ENCODE results near the gene FYB1.

Gene FYB1

GRCh38 chr5:39074017-39074814, 145.1 kb downstream of the FYB1 start, which contains the start of gene RICTOR:
TSS of gene RICTOR (minus strand) at chr5:39074399. CDS start at chr5:39074377, 22 bp downstream.
- peak; percentile 86 for DNase-seq
- in situ Hi-C loops (cut with MboI; ENCODE audit: low pct_unique_long_range_greater_than_20kb, low sequenced_read_pairs), result no loop called here

DNA sequence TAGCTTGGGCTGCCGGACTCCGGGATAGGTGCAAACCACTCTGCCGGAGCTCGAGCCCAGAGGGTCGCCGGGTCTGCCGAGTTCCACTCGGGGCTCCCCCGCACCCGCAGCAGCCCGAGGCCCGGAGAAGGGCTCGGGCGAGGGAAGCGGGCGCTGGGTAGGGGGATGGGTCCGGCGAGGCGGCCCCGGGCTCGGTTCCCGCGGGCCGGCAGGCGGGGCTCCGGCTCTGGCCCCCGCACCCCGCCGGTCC, 145.7 kb downstream of the FYB1 start:
- no peak for DNase-seq
- in situ Hi-C loops (cut with MboI; ENCODE audit: low pct_unique_long_range_greater_than_20kb, low sequenced_read_pairs), result no loop called here

DNA sequence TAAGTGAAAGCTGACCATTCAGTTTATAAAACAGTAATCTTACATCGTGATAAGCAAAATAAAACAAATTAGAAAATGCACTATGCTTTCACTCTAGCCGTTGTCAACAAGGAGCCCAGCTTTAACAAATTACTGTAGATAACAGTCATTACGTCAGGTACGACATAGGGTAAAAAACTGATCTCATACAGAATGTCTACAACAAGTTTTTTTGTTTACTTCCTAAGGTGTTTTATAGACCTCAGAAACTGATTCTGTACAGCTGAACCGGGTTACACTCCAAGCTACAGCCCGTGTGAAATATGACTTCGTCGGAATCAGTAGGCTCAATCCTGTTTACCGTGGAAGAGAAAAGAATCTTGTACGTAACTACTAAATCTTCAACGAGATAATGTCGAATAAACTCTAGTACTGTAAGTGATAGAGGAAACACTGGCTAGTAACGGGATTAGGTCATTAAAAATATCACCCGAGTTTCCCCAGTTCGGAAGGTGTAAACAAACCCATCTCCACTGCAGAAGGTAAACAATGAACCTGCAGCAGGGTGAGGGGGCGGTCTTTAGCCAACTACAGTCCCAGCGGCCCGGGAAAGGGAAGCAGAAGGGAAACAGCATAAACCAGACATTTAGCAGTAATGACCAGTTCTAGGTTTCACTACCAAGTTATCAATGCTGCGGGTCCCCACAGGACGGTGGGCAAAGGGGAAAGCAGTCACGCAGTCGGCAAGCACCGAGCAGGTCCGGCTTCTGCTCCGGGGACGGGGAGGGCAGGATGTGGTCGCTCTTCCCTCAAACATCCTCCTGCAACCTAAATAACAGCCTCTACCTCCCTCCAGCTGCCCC, 146.2 kb downstream of the FYB1 start:
- in situ Hi-C loops (cut with MboI; ENCODE audit: low pct_unique_long_range_greater_than_20kb, low sequenced_read_pairs), result no loop called here
- DNase-seq, result peak; percentile 79

GRCh38 chr5:39068099-39068498, 151.3 kb downstream of the FYB1 start:
- in situ Hi-C loops (cut with MboI; ENCODE audit: low pct_unique_long_range_greater_than_20kb, low sequenced_read_pairs), result no loop called here
- no peak for DNase-seq

- no peak for DNase-seq
- in situ Hi-C loops (cut with MboI; ENCODE audit: low pct_unique_long_range_greater_than_20kb, low sequenced_read_pairs), result no loop called here
Measured at GRCh38 chr5:39064450-39064849, 154.9 kb downstream of the FYB1 start.

- in situ Hi-C loops (cut with MboI; ENCODE audit: low pct_unique_long_range_greater_than_20kb, low sequenced_read_pairs), result no loop called here
- no peak for DNase-seq
Measured at GRCh38 chr5:39063037-39063436, 156.3 kb downstream of the FYB1 start.

DNA sequence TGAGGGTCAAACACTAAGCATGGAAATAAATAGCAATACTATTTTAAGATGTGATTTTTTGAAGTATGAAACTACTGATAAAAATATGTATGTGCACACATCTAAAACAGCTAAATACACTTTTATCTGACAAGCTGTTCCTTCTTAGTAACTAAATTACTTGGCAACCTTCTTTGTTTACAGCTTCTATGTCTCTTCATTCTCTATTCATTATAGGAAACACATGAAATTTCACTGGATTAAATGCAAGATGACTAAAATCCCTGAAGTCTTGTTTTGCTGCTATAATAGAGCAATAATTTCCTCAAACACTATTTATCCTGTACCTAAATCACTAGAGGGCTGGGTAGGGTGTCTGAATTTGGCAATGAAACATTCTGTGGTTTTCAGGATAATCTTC, 156.8 kb downstream of the FYB1 start:
- in situ Hi-C loops (cut with MboI; ENCODE audit: low pct_unique_long_range_greater_than_20kb, low sequenced_read_pairs), result no loop called here
- no peak for DNase-seq

GRCh38 chr5:39062104-39062503, 157.3 kb downstream of the FYB1 start:
- DNase-seq, result no peak
- in situ Hi-C loops (cut with MboI; ENCODE audit: low pct_unique_long_range_greater_than_20kb, low sequenced_read_pairs), result no loop called here

DNA sequence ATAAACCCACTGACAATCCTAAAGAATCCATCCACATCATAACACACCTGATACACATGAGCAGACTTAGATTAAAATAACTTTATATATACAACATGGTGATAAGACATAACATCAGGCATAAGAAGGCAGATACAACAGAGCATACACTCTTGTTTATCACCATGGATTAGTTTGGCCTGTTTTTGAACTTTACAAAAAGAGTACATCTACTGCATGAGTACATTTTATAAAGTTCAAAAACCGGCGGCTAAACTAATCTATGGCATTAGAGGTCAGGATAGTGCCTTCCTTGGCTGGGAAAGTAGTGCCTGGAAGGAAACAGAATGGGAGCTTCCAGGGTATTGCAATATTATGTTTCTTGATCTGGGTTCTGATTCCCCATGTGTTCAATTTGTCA, 160.3 kb downstream of the FYB1 start:
- in situ Hi-C loops (cut with MboI; ENCODE audit: low pct_unique_long_range_greater_than_20kb, low sequenced_read_pairs), result no loop called here

DNA sequence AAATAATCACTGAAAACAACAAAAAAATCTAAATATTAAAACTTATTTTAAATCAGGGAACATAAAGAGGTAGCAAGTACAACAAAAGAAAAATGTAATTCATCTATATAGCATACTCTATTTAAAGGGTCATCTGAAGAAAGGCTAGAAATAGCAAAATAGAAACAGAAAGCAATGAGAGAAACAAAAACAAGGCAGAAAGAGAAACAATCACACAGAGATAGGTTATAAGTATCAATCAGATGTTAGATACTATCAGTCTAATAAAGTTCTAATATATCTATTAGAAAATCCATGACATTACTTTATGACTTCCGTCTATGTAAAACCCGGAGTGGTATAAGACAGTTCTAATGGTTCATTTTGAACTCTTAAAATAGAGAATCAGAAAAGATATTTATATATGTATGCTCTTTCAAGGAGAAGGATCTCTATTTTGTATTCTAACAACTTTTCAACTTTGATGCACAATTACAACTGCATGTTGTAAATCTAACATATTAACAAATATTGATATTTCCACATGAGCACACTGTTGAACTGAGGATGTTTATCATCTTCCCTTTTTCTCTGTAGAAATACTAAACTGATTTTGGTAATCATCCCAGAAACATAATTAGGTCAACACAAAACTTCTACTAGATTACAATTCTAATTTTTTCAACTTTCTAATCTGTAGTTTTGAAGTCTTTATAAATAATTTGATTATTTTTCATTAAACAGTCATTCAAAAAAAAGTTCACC, 161.0 kb downstream of the FYB1 start:
- DNase-seq, result no peak
- in situ Hi-C loops (cut with MboI; ENCODE audit: low pct_unique_long_range_greater_than_20kb, low sequenced_read_pairs), result no loop called here

More for the DNA sequence above, 160.3 kb downstream of the FYB1 start:
- DNase-seq, result no peak

DNA sequence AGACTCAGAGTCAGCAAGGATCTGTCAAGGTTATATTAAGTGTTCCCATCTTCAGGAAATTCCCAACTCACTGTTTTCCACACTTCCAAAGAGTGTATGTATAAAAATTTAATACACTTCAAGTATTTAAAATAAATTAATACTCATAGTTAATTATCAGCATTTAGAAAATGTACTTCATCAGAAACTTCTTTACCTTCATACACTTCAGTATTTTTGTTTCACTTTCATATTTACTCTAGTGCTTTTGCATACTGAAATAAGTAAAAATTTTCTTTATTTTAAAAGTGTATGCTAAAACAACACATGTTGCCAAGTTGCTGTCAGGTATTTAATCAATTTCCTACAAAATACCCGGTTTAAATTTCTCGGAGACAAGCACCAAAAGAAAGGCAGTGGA, 161.6 kb downstream of the FYB1 start:
- no peak for DNase-seq
- in situ Hi-C loops (cut with MboI; ENCODE audit: low pct_unique_long_range_greater_than_20kb, low sequenced_read_pairs), result no loop called here

GRCh38 chr5:39055768-39056398, 163.5 kb downstream of the FYB1 start:
- no peak for DNase-seq
- in situ Hi-C loops (cut with MboI; ENCODE audit: low pct_unique_long_range_greater_than_20kb, low sequenced_read_pairs), result no loop called here
